ENCODE measurements around the gene SELENOO. TPM values are rescaled to one million over a fixed set of nuclear protein-coding genes. Genes with fewer than 3 reads are reported as not detected.

The SELENOO gene
- total RNA-seq, 1 experiment from 2014 or later: 34.3 TPM

- in situ Hi-C loops (cut with HindIII; ENCODE audit: low pct_unique_long_range_greater_than_20kb, low sequenced_read_pairs) (no loop called here), intact Hi-C loops (cut with micrococcal nuclease; ENCODE audit: unreplicated experiment) (no loop called here)
- BruUV-seq (replicated peaks): no TSS peak
- POLR2A ChIA-PET: no interaction called here
- H3K4me3 ChIP-seq (ENCODE audit: low read depth in 2 of 2, low read length in 2 of 2): no peak overlapping the region
- no peaks in the 10 kb centered on the region for H3K9me3 ChIP-seq (ENCODE audit: control insufficient read depth, insufficient read depth, low read depth, low read length)
- no peak for ATAC-seq
- CTCF ChIA-PET: interaction anchor here (0.6 kb wide), 1 partner anchor 169 kb away, joined by 5 read pairs; no protein-coding TSS in a partner anchor
- H3K27ac ChIP-seq (ENCODE audit: low read length): no peak overlapping the region
- H3K36me3 ChIP-seq (ENCODE audit: control insufficient read depth, insufficient read depth, low read length): no peaks in the 10 kb centered on the region
- no peaks in the 10 kb centered on the region for H3K4me1 ChIP-seq (ENCODE audit: control insufficient read depth, insufficient read depth, low read length)
- no peak for DNase-seq (ENCODE audit: low read depth, low spot score)
- no peak for TF ChIP-seq POLR2AphosphoS5 (IDR thresholded peaks at IDR 0.05; ENCODE audit: low read depth, low read length)
- no peak for TF ChIP-seq CTCF (IDR thresholded peaks at IDR 0.05)
- TF ChIP-seq TCF7L2 (IDR thresholded peaks at IDR 0.05; ENCODE audit: low read depth, low read length): no peak
- TF ChIP-seq REST (IDR thresholded peaks at IDR 0.05; ENCODE audit: insufficient read depth in 1 of 2, low read depth in 2 of 2, low read length in 1 of 2): no peak
- no peak for TF ChIP-seq SIN3A (IDR thresholded peaks at IDR 0.05; ENCODE audit: borderline replicate concordance, insufficient read depth, low read depth, low read length)
- H3K27me3 ChIP-seq (ENCODE audit: control insufficient read depth, insufficient read depth, low read length): no peaks in the 10 kb centered on the region
Measured at GRCh38 chr22:50211147-50211546, 10.3 kb downstream of the SELENOO start.

GRCh38 chr22:50213263-50213662 lies 12.5 kb downstream of the SELENOO start:
- H3K9me3 ChIP-seq (ENCODE audit: control insufficient read depth, insufficient read depth, low read depth, low read length): no peaks in the 10 kb centered on the region
- no peaks in the 10 kb centered on the region for H3K4me1 ChIP-seq (ENCODE audit: control insufficient read depth, insufficient read depth, low read length)
- ChIA-PET POLR2A (no interaction called here), CTCF (no interaction called here)
- ATAC-seq (no peak), DNase-seq (ENCODE audit: low read depth, low spot score) (no peak)
- no TSS peak for BruUV-seq (replicated peaks)
- intact Hi-C loops (cut with micrococcal nuclease; ENCODE audit: unreplicated experiment): no loop called here
- in situ Hi-C loops (cut with HindIII; ENCODE audit: low pct_unique_long_range_greater_than_20kb, low sequenced_read_pairs): no loop called here
- no peak overlapping the region for H3K27ac ChIP-seq (ENCODE audit: low read length)
- H3K36me3 ChIP-seq (ENCODE audit: control insufficient read depth, insufficient read depth, low read length): no peaks in the 10 kb centered on the region
- no peak overlapping the region for H3K4me3 ChIP-seq (ENCODE audit: low read depth in 2 of 2, low read length in 2 of 2)
- no peak for TF ChIP-seq TCF7L2 (IDR thresholded peaks at IDR 0.05; ENCODE audit: low read depth, low read length)
- no peak for TF ChIP-seq CTCF (IDR thresholded peaks at IDR 0.05)
- no peak for TF ChIP-seq REST (IDR thresholded peaks at IDR 0.05; ENCODE audit: insufficient read depth in 1 of 2, low read depth in 2 of 2, low read length in 1 of 2)
- TF ChIP-seq SIN3A (IDR thresholded peaks at IDR 0.05; ENCODE audit: borderline replicate concordance, insufficient read depth, low read depth, low read length): no peak
- no peak for TF ChIP-seq POLR2AphosphoS5 (IDR thresholded peaks at IDR 0.05; ENCODE audit: low read depth, low read length)
- H3K27me3 ChIP-seq (ENCODE audit: control insufficient read depth, insufficient read depth, low read length): no peaks in the 10 kb centered on the region
